Measurements from ENCODE around the gene LRRC55.

Gene LRRC55, protein sequence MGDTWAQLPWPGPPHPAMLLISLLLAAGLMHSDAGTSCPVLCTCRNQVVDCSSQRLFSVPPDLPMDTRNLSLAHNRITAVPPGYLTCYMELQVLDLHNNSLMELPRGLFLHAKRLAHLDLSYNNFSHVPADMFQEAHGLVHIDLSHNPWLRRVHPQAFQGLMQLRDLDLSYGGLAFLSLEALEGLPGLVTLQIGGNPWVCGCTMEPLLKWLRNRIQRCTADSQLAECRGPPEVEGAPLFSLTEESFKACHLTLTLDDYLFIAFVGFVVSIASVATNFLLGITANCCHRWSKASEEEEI

GRCh38 chr11:57181678-57182305, at the start of gene LRRC55:
TSS of gene LRRC55 (plus strand) at chr11:57181953. CDS start at chr11:57182023, 70 bp downstream.
- DNase-seq, result no peak

DNA sequence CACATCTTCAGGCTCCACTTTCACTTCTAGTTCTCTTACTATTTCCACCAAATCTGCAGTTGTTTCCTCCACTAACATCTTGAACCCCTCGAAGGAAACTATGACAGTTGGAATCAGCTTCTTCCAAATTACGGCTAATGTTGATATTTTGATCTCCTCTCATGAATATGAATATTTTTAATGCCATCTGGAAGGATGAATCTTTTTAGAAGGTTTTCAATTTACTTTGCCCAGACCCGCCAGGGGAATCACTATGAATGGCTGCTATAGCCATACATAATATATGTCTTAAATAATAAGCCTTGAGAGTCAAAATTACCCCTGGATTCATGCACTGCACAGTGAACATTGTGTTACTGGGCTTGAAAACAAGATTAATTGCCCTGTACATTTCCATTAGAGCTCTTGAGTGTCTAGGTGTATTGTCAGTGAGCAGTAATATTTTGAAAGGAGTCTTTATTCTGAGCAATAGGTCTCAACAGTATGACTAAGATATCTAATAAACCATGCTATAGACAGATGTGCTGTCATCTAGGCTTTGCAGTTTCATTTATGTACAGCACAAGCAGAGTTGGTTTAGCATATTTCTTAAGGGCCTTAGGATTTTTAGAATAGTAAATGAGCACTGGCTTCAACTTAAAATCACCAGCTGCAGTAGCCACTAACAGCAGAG, 48.3 kb upstream of the LRRC55 start:
- DNase-seq, result no peak

GRCh38 chr11:57134284-57134683, 47.5 kb upstream of the LRRC55 start:
- no peak for DNase-seq

DNA sequence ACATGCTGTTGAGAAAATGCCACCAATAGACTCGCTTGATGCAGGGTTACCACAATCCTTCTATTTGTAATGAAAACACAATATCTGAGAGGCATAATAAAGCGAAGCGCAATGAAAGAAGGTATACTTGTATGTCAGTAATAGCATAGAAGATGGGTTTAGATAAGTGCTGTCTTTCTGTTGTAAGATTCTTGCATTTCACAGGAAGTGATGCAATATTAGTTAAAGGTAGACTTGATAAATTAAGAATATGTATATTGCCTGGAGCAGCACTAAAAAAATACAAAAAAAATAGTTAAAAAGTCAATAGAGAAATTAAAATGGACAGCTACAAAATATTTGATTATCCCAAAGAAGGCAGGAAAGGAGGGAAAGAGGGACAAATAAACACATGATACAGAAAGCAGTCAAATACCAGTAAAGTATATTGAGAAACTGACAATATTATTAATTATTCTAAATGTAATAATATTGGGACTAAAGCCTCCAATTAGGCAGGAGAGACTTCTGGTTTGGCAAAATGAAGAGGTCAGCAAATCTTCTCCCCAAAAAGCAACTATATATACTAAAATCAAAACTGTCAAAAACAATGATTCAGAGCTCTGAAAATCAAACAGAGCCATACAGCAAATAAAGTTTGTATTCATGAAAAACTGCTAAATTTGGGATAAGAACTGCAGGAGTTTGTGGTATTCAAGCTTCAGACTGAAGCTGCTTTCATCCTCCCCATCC, 46.6 kb upstream of the LRRC55 start:
- no peak for DNase-seq

- DNase-seq, result no peak
Observed at GRCh38 chr11:57140568-57140967, 41.2 kb upstream of the LRRC55 start.

GRCh38 chr11:57143459-57143858, 38.3 kb upstream of the LRRC55 start:
- DNase-seq, result no peak

GRCh38 chr11:57144075-57144474, 37.7 kb upstream of the LRRC55 start:
- DNase-seq, result no peak

GRCh38 chr11:57144531-57145320, 37.0 kb upstream of the LRRC55 start:
- no peak for DNase-seq

GRCh38 chr11:57146301-57146700, 35.5 kb upstream of the LRRC55 start:
- DNase-seq, result no peak

- no peak for DNase-seq
Observed at GRCh38 chr11:57148621-57149020, 33.1 kb upstream of the LRRC55 start.

GRCh38 chr11:57150454-57150917, 31.3 kb upstream of the LRRC55 start:
- DNase-seq, result no peak

DNA sequence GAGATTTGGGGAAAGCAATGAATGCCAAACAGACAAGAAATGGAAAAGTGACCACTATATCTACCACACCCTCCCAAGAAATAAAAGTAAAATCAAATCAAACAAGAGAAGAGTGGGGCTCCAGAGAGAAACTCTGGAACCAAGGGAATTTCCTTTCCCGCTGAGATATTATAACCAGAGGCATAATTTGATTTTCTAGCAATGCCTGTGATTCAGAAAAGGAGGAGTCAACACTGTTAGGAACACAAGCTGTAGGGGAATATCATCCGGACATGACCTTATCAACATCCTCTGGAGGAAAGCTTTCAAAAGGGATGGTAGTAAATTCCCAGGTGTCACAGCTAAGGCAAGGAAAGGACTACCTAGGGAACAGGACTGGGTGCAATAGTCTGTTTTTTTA, 29.6 kb upstream of the LRRC55 start:
- no peak for DNase-seq

GRCh38 chr11:57153448-57153847, 28.3 kb upstream of the LRRC55 start:
- no peak for DNase-seq

- DNase-seq, result no peak
Observed at GRCh38 chr11:57154739-57155138, 27.0 kb upstream of the LRRC55 start.

DNA sequence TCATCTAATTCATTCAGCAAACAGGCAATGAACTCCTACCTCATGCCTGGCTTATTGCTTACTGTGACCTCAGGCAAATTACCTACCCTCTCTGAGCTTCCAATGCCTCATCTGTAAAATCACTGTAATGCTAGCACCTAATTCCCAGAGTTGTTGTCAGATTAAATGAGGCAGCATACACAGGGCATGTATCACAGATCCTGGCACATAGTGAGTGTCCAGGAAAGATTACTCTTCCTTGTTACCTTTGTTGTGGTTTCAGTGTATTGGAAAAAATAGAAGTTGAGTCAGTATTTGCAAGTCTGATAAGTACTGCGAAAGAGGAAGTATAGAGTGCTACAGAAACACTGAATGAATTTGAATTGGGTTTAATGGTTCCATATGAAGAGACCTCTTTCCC, 26.4 kb upstream of the LRRC55 start:
- no peak for DNase-seq

DNA sequence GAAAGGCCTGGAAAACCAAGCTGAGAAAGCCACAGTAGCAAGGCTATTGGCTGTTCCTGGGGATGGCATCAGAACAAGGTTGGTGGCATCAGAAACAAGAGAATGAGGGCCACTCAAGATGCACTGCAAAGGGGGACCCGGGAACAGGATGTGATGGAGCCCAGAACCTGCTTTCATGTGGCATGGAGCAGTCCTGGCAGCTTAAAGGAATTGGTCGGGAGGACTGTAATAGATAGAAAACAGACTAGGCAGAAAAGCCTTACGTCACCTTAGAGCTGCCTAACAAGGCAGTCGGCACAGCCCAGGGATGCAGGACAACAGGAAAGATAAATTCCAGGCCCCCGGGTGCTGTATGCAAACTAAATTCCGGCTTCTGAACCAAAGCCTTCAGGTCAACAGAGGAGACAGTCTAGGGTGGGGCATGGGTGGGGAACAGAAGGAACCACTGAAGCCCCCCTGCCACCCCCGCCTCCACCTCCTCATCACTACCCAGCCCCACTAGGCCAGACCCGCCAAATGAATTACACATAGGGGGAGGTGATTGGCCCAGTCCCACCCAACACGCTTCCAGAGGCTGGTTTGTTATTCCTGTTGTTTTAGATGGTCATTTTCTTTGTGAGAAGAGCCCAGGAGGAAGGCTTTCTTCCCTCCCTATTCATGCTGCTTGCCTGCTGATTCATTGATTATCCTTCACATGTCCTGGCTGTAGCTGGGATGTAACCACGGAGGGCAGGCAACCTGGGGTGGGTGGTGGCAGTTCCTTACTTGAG, 25.7 kb upstream of the LRRC55 start:
- DNase-seq, result no peak

GRCh38 chr11:57156928-57157327, 24.8 kb upstream of the LRRC55 start:
- no peak for DNase-seq

DNA sequence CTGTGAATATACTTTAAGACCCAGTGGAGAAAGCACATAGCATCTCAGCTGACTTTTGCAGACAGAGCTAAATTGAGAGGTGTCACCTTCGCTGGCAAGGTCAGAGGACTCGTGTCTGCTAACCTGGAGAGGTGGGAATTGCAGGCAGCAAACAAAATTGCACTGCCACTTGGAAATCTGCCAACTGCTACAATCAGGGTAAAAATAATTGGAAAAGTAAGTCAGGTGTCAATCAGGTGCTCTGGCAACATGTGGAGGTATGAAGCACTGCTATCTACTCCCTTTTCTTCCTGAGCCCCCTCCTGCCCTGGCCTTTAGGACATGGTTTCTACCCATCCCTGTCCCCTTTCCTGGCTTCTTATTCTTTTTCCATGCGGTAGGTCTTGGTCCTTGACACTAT, 24.1 kb upstream of the LRRC55 start:
- DNase-seq, result no peak

GRCh38 chr11:57158180-57158579, 23.6 kb upstream of the LRRC55 start:
- no peak for DNase-seq

- DNase-seq, result no peak
Observed at GRCh38 chr11:57158599-57158998, 23.2 kb upstream of the LRRC55 start.

- DNase-seq, result no peak
Observed at GRCh38 chr11:57160665-57161064, 21.1 kb upstream of the LRRC55 start.

DNA sequence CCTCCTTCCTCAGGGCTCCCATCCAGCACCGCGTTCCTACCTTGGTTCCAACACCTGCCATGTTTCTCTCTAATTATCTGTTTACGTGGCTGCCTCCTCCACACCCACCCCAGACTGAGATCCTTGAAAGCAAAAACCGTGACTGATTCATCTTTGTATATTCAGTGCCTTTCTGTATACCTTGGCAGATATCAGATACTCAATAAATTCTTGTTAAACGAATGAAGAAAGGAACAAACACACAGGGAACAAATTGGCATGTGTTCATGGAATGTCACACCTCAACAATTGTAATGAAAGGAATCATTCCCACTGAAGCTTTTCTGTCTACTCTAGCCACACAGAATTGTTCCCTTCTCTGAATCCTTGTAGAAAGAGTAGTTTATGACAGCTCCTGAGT, 20.4 kb upstream of the LRRC55 start:
- peak; percentile 19 for DNase-seq
